ENCODE results near the gene BACE1. TPM values are rescaled to one million over a fixed set of nuclear protein-coding genes. Genes with fewer than 3 reads are reported as not detected.
A peak's percentile ranks its signal among the peaks of the same experiment; 100 is the strongest.

The BACE1 gene
- total and polyA plus RNA-seq, 2 of the 13 experiments (the other 11 are each of a cell fraction or from before 2014, with no cell fraction given): 7.5 to 17.9 TPM

GRCh38 chr11:117319214-117319840, 3.3 kb upstream of the BACE1 start:
- peaks cover 46% of the 10 kb centered on the region for H3K4me1 ChIP-seq (ENCODE audit: insufficient read depth, low read length)
- FAIRE-seq: no peak
- peak overlapping the region; percentile 10 for H3K27ac ChIP-seq (ENCODE audit: extremely low read length, insufficient read depth, low read length)
- H3K36me3 ChIP-seq (replicated peaks in 1 of 2; ENCODE audit: control insufficient read depth in 1 of 2, insufficient read depth in 2 of 2, low read length in 2 of 2): no peaks in the 10 kb centered on the region
- H2AFZ ChIP-seq (ENCODE audit: low read length): no peak overlapping the region
- 53% methylated on average over 5 of the region's 5 CpGs for WGBS (ENCODE audit: low lambda C conversion rate)
- TF ChIP-seq ZNF710 (CRISPR knock-in tag; IDR thresholded peaks at IDR 0.05; ENCODE audit: borderline replicate concordance) (0 out of 2 replicates have a peak, but pooled peaks have one; percentile 21), SOX6 (IDR thresholded peaks at IDR 0.05) (no peak), SOX6 (CRISPR knock-in tag; IDR thresholded peaks at IDR 0.05) (peak; percentile 33; the same call in 1 of the 2 replicates), ZNF605 (CRISPR knock-in tag; IDR thresholded peaks at IDR 0.05) (no peak), FOXP1 (IDR thresholded peaks at IDR 0.05) (no peak; the same call in 1 of the 2 replicates), FOXP1 (CRISPR knock-in tag; IDR thresholded peaks at IDR 0.05) (peak; percentile 39; the same call in 1 of the 2 replicates), ETV6 (CRISPR knock-in tag; conservative IDR thresholded peaks at IDR 0.05) (no peak), TAF15 (IDR thresholded peaks at IDR 0.05; ENCODE audit: low read depth, low read length, poor library complexity, severe bottlenecking) (no peak), SOX13 (IDR thresholded peaks at IDR 0.05) (no peak), SOX13 (CRISPR knock-in tag; conservative IDR thresholded peaks at IDR 0.05 in 1 of 2, IDR thresholded peaks at IDR 0.05 in 1 of 2) (peak in 1 of 2 experiments; percentile 83; a peak in 2 of 4 replicates), ONECUT2 (CRISPR knock-in tag; IDR thresholded peaks at IDR 0.05) (peak; percentile 7; the same call in 1 of the 2 replicates), FOXJ3 (CRISPR knock-in tag; IDR thresholded peaks at IDR 0.05; ENCODE audit: borderline replicate concordance) (0 out of 2 replicates have a peak, but pooled peaks have one; percentile 26), TBX3 (IDR thresholded peaks at IDR 0.05; ENCODE audit: borderline replicate concordance) (peak; percentile 48; the same call in 1 of the 2 replicates), SOX5 (CRISPR knock-in tag; IDR thresholded peaks at IDR 0.05; ENCODE audit: borderline replicate concordance) (peak; percentile 78; the same call in 1 of the 2 replicates)
- TF ChIP-seq, protein P1, sequence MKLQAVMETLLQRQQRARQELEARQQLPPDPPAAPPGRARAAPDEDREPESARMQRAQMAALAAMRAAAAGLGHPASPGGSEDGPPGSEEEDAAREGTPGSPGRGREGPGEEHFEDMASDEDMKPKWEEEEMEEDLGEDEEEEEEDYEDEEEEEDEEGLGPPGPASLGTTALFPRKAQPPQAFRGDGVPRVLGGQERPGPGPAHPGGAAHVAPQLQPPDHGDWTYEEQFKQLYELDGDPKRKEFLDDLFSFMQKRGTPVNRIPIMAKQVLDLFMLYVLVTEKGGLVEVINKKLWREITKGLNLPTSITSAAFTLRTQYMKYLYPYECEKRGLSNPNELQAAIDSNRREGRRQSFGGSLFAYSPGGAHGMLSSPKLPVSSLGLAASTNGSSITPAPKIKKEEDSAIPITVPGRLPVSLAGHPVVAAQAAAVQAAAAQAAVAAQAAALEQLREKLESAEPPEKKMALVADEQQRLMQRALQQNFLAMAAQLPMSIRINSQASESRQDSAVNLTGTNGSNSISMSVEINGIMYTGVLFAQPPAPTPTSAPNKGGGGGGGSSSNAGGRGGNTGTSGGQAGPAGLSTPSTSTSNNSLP (IDR thresholded peaks at IDR 0.05; ENCODE audit: low read depth, low read length): peak; percentile 52; the same call in 1 of the 2 replicates
- no peaks in the 10 kb centered on the region for H4K20me1 ChIP-seq (ENCODE audit: insufficient read depth, low read length)
- intact Hi-C loops (cut with micrococcal nuclease; ENCODE audit: unreplicated experiment): loop anchor here (5.0 kb wide), 1 partner anchor 47 kb away; no protein-coding TSS in a partner anchor
- H3K27me3 ChIP-seq (ENCODE audit: control insufficient read depth in 1 of 2, insufficient read depth in 2 of 2, low read length in 2 of 2): no peaks in the 10 kb centered on the region; a peak in 1 of 5 replicates
- DNase-seq (ENCODE audit: low spot score): no peak
- in situ Hi-C loops (cut with HindIII; ENCODE audit: extremely low pct_ligation_motif_present, low pct_unique_long_range_greater_than_20kb): loop anchor here (5.0 kb wide), 1 partner anchor 87 kb away; the partner anchor contains the start of genes PCSK7 and RNF214
- ChIA-PET POLR2A (interaction anchor here (0.9 to 1.8 kb wide), 4 partner anchors 8 to 20 kb away, joined by 3 to 6 read pairs (median 4); partner anchors contain the start of gene CEP164), CTCF (ENCODE audit: low intra/inter-chr PET ratio, low total read pairs) (no interaction called here)
- no peak for ATAC-seq
- H3K9me3 ChIP-seq (ENCODE audit: low read length): no peaks in the 10 kb centered on the region
- no TSS peak for BruUV-seq (replicated peaks)
- peaks cover 4% of the 10 kb centered on the region for H3K79me2 ChIP-seq (ENCODE audit: insufficient read depth, low read length)
- H3K9ac ChIP-seq (ENCODE audit: insufficient read depth, low read depth, low read length): no peak overlapping the region
- no peak overlapping the region for H3K4me3 ChIP-seq (replicated peaks in 1 of 3; ENCODE audit: insufficient read depth in 1 of 3, low read depth in 2 of 3, low read length in 3 of 3)
- H3K4me2 ChIP-seq (ENCODE audit: low read depth, low read length): peak overlapping the region; percentile 14; the same call in 1 of the 2 replicates
